Measurements from ENCODE around the gene LIN28B. TPM values are rescaled to one million over a fixed set of nuclear protein-coding genes. Genes with fewer than 3 reads are reported as not detected.

LIN28B gene
- total RNA-seq, 1 experiment from 2014 or later, result 0.27 TPM

DNA sequence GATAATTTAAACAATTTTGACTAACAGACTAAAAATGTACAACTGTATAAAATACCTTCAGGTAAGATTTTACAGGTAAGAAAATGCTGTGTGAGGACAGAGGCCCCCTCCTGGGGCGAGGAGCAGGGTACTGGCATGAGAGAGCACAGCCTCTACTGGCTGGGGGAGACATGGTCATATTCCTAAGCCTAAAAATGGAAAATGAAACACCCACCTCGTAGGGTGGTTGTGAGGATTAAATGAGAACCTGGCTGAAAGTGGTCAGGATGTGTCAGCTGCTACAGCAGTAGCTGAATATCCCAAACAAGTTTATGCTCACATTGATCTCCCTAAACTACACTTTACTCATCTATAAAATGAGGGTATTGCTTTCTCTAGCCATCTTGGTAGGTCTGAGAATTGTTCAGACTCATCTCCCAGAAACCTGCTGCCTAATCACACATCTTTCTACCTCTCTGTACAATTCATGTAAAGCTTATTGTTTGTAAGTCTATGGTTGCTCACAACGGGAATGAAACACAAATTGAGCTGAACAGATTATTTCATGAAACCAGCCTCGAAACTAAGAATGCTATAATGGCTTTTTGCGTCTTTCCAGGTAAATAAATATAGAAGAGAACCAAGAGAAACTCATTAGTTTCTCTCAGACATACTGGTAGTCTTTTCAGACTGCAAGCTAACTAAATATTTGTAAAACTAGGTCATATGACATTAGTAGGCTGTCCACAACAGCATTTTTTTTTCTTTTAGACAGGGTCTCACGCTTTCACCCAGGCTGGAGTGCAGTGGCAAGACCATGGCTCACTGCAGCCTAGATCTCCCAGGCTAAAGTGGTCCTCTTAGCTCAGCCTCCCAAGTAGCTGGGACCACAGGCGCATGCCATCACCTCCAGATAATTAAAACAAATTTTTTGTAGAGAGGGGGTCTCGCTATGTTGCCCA lies 153.3 kb downstream of the LIN28B start:
- no peak for DNase-seq (ENCODE audit: low read depth)

DNA sequence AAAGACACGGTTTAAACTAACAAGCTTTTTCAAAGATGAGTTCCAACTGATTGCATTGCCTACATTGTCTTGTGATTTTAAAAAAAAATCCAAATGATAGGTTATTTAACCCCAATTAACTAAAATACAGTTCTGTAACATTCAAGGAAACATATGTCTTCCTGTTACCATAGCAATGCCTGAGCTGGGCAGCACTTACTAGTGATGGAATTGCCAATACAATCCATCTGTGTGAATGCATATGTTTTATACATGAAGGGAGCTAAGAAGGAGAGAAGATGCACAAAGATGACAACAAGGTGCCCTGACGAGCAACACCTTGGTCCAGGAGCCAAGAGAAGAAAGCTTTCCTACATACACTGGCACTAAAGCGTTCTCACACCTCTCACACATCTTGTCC lies 154.2 kb downstream of the LIN28B start:
- DNase-seq (ENCODE audit: low read depth), result no peak

DNA sequence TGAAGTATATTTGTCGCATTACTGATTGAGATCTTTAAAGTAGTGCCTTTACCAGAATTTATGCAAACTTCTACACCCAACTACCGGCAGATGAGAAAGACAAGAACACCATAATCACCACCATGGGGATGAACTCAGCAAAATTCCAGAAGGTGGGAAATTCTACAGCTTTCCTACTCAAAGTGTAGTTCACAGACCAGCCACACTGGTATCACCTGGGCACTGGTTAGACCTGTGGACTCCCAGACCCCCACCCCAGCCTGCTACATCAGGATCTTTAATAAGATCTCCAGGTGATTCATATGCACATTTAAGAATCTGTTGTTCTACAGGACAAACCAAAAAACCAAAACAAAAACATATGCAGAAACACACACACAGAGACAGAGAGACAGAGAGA lies 155.0 kb downstream of the LIN28B start:
- DNase-seq (ENCODE audit: low read depth), result no peak

DNA sequence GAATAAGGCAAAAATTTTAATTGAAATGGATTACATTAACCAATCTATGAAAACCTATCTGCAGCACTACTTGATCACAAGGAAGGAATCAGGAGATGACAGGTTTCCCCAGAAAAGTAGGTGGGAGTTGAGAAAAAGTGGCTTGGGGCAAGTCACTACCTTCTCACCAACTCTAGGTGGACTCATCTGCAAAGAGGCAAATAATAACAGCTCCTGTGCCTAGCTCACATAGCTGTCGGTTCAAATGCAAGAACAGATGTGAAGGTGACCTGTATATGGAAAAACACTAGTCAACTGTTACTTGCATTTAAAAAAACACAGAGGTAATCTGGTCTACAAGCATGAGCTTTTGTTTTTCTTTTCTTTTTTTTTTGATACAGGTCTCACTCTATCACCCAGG lies 155.7 kb downstream of the LIN28B start:
- DNase-seq (ENCODE audit: low read depth), result peak; percentile 7

DNA sequence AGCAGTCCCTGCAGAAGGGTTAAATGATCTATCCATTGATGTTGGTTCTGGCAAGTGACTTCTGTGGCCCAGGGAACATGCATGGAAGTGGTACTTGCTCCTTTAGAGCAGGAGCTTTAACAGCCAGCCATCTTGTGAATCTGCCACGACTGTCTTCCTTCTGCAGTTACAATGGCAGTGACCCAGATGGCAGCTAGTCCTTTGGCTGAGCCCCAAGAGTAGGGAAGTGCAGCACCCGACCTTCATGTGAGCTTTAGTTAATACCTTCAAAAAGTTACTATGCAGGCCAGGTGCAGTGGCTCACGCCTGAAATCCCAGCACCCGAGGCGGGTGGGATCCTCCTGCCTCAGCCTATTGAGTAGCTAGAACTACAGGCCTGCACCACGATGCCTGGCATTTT lies 156.5 kb downstream of the LIN28B start:
- DNase-seq (ENCODE audit: low read depth), result no peak

DNA sequence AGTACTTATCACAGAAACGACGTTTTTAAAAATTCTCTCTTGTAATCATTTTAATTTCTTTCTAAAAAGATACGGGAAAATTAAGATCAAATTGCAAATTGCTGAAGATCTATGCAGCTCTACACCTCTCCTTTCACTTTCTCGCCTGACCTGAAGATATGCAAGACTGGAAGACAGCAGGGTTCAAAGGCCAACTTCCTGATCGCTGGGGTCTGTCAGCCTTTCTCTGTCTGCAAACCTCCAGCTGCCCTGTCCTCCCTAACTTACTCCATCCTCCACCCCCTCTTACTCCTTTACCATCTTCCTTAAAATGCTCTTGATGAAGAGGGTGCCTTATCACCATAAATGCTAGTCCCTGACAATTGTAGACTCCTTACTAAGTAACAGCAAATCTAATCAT lies 159.2 kb downstream of the LIN28B start:
- no peak for DNase-seq (ENCODE audit: low read depth)

DNA sequence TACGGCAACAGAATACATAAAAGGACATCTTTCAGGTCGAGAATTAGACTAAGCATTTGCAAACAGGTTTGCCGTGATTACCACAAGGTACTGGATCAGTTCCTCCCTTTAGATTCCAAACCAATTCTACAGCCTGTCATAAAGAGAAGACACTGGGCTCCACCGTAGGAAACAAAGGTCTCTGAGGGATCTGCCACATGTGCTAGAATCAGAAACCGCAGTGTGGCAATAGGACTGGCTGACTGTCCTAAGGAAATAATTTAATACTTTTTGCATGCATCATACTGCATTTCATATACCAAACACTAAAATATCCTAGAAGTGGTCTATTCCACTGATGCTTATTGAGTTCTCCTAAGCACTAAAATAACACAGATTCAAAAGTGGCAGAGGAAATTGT lies 163.7 kb downstream of the LIN28B start:
- no peak for DNase-seq (ENCODE audit: low read depth)

DNA sequence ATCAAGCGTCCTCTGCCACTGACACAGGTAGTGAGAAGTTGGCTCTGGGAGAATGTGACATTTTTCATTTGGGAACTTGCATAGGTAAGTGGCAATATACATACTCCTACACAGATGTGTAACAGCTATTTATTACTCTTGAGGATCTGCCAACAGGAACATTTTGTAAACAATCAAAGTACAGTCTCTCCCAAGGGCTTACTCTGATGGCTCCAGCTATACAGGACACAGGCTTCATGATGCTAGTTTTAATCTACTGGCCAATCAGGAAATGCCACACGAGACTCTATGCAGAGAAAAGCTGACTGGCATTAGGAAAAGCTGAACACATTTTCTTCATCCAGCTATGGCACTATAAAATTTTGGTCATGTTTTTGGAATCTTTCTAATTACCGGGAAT lies 165.1 kb downstream of the LIN28B start:
- no peak for DNase-seq (ENCODE audit: low read depth)

DNA sequence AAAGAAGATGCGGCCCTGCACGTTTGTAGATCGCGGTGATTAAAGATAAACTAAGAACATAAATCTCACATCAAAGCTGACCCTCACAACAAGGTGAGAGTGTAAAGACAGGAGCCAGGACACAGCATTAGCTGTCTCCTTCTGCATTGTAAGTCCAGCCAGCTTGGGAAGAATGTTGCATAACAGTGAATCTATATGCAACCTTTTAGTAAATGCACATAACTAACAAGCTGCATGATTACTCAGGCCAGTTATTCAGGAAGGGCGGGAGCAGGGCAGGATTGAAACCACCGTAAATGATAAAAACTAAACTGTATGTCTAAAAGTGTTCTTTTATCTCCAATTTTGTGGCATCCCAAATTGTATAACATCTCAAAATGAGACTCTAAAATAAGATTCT lies 165.8 kb downstream of the LIN28B start:
- no peak for DNase-seq (ENCODE audit: low read depth)

Other genes starting within 250 kb of the LIN28B start
- 8.9 and 13.5 TPM in 2 replicates for gene HACE1, start 97.2 kb upstream of the LIN28B start, total RNA-seq (2014; rRNA removed; shearing (Covaris generic))
- gene POPDC3, start 222.9 kb downstream of the LIN28B start, total RNA-seq (2014; rRNA removed; shearing (Covaris generic)), result 0.30 TPM in 1 of 2 replicates, not detected in the other